Fibroblast of pulmonary artery (primary cell): ENCODE results near the gene HIPK2.

Experiments used
- DNase-seq: peaks from one replicate; pipeline ENCODE4 v3.0.0-alpha.2; 2010; ENCODE audit warnings: low read depth
- H3K4me3 ChIP-seq: replicated peaks from 2 replicates; pipeline ENCODE4 v1.5.1; 2011; ENCODE audit warnings: low read depth, mild to moderate bottlenecking, control low read depth, low read length, moderate library complexity
- TF ChIP-seq, protein P1 (sequence below): IDR thresholded peaks from 2 replicates; pipeline ENCODE4 v1.5.1; 2011; ENCODE audit warnings: mild to moderate bottlenecking, control low read depth, low read length, inconsistent platforms; ENCODE audit errors: missing control alignments

The HIPK2 gene

DNA sequence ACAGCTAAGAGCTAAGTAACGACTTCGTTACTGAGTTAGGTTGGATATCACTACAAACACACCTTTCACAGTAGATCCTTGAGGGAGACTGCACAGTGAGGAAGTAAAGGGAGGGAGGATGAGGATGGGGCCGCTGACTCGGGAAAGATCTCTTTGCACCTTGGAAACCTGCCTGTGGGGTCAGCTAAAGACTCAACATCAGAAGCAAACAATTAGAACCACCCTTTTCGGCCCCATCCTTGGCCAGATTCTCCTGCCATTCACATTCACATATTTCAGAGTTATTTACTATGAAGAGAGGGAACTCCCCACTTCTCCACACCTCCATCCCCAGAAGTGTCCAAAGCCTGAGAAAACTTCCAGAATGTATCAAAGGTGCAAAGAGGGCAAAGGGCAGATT, 207.2 kb downstream of the HIPK2 start:
- TF ChIP-seq, protein P1, sequence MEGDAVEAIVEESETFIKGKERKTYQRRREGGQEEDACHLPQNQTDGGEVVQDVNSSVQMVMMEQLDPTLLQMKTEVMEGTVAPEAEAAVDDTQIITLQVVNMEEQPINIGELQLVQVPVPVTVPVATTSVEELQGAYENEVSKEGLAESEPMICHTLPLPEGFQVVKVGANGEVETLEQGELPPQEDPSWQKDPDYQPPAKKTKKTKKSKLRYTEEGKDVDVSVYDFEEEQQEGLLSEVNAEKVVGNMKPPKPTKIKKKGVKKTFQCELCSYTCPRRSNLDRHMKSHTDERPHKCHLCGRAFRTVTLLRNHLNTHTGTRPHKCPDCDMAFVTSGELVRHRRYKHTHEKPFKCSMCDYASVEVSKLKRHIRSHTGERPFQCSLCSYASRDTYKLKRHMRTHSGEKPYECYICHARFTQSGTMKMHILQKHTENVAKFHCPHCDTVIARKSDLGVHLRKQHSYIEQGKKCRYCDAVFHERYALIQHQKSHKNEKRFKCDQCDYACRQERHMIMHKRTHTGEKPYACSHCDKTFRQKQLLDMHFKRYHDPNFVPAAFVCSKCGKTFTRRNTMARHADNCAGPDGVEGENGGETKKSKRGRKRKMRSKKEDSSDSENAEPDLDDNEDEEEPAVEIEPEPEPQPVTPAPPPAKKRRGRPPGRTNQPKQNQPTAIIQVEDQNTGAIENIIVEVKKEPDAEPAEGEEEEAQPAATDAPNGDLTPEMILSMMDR: no peak
- no peak overlapping the region for H3K4me3 ChIP-seq
- no peak for DNase-seq

DNA sequence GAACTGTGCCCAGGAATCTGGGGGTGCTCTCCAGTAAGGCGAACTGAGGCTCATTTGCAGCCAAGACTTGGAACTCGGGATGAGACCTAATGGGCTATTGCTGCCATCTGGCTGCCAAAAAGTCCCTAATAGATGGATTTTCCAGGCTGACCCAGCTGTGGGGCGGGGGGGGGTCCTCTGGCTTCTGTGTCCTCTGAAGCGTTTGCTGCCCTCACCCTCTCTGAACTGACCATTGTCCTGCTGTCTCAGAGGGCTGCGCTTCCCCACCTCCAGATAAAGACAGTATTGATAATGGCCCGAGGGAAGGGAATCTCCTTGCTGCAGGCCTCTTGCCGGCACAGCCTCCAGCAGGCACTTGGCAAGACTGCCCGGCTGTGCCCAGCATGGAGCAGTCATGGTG, 207.7 kb downstream of the HIPK2 start:
- TF ChIP-seq, protein P1: no peak
- H3K4me3 ChIP-seq: no peak overlapping the region
- DNase-seq: no peak

DNA sequence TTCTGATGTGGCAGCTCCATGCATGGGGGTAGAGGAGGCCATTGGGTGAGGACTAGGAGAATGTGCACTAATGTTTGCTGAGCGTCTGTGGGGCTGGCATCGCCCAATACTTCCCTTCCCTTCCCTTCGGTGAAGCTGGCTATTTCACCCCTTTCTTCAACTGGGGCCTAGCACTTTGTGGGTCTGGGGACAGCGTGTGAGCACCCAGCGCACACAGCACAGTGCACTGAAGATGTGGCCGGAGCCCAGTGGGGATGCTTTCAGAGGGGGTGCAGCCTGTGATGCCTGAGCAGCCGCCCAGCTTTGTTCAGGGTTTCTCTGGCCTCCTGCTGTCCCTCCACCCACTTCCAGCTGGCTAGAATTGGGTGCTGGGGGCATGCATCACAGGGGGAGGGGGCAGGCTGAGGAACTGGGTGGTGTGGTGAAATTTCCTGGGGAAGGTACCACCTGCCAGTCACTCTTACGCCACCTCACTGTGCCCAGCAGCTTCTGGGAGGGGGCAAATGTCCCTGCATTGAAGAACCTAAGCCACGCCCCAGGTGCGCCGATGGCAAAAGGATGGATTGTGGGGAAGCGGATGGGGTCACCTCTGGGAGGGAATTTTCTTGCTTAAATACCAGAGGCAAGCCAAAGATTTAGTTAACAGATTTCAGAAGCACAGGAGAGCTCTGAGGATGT, 208.8 kb downstream of the HIPK2 start:
- DNase-seq: no peak
- TF ChIP-seq, protein P1: no peak
- no peak overlapping the region for H3K4me3 ChIP-seq

- no peak overlapping the region for H3K4me3 ChIP-seq
- DNase-seq: no peak
- TF ChIP-seq, protein P1: no peak
Measured at GRCh38 chr7:139568346-139568675, 209.5 kb downstream of the HIPK2 start.

GRCh38 chr7:139567647-139568345, 210.0 kb downstream of the HIPK2 start:
- DNase-seq: no peak
- TF ChIP-seq, protein P1: no peak

DNA sequence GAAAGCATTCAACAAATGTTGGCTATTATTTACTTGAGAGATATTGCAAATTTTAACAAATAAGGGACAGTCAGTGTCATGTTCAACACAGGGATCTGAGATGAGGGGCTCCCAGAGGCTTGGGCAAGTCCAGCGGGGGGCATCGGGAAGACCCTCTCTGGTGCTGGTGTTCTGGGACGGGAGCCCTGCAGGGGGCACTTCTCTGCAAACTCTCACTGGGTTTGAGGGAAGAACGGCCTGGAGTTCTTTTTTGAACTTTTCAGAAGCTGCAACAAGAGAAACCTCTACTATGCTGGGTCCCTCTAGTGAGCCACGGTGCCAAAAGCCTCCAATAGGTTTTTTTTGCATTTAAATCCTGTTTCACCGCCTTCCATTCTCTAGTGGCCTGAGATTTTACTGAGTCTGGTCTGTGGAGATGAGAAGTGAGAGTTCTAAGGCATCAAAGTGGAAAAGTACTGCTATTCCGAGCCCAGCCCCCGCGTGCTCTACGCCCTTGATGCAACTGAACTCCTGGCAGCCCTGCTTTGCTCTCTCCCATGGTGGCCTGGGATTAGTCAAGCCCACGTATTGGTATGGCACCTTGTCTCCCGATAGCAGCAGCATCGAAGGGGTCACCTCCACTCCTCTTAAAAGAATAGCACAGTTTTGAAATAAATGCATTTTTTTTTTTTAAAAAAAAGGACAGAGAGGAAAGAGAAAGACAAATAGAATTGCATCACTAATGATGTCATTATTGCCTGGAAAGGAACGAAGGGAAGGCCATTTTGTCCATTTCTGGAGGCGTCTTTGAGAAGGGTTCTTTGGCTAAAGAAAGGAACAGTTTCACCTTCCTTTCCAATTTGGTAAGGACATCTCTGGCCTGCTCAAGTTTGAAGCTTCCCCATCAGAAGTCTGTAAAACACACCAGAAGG, 210.8 kb downstream of the HIPK2 start:
- TF ChIP-seq, protein P1: no peak
- H3K4me3 ChIP-seq: no peak overlapping the region
- no peak for DNase-seq

More at GRCh38 chr7:139567647-139568345, 210.0 kb downstream of the HIPK2 start:
- no peak overlapping the region for H3K4me3 ChIP-seq
